A549 (cell line): Measurements from ENCODE around the gene HNMT. TPM values are rescaled to one million over a fixed set of nuclear protein-coding genes. Genes with fewer than 3 reads are reported as not detected.

ENCODE experiments used
- ATAC-seq, 2 experiments: fragments of 200-7000 bp in 1 of 2; fragments of >200 bp in 1 of 2; cut with Nextera tagmentation in 1 of 2; cut with Tn5 transposase in 1 of 2; 3 replicates each; pipeline versions ENCODE4 v1.8.0 to v1.9.1; 2018 to 2020; ENCODE audit warnings: mild to moderate bottlenecking in 1 of 2, moderate library complexity in 1 of 2
- CTCF ChIA-PET: fragments of 300-600 bp; sonication (Branson Sonifier 250); formaldehyde crosslinking; extraction: SDS; loops from one replicate; lab custom pipeline; 2021; ENCODE audit warnings: antibody characterized with exemption, inconsistent platforms; lab: Yijun Ruan, JAX
- POLR2A ChIA-PET: fragments of 350-600 bp; formaldehyde crosslinking; extraction: SDS; loops from one replicate; lab custom pipeline; 2021; ENCODE audit warnings: antibody characterized with exemption, inconsistent platforms; lab: Yijun Ruan, JAX
- DNase-seq, 2 experiments: peaks; one replicate each; pipeline versions ENCODE4 v3.0.0 to v3.0.0-alpha.2; 2011 to 2016; ENCODE audit warnings: low read depth in 1 of 2, low spot score in 1 of 2
- FAIRE-seq: peaks from 2 replicates; lab custom pipeline; 2011; peaks lifted over from hg19 to GRCh38; lab: Jason Lieb, UNC
- H3K27ac ChIP-seq, 2 experiments: fragments of >200 bp; sonication (Bioruptor Twin); formaldehyde crosslinking; 3 replicates each; pipeline ENCODE4 v1.5.1; 2016 to 2017
- H3K4me1 ChIP-seq: fragments of >200 bp; sonication (Bioruptor Twin); formaldehyde crosslinking; 3 replicates; pipeline ENCODE4 v1.6.1; 2016
- H3K4me2 ChIP-seq: fragments of >200 bp; sonication (Bioruptor Twin); formaldehyde crosslinking; 3 replicates; pipeline ENCODE4 v1.6.1; 2016
- H3K4me3 ChIP-seq: fragments of >200 bp; sonication (Bioruptor Twin); formaldehyde crosslinking; 3 replicates; pipeline ENCODE4 v1.5.1; 2016
- H3K9me3 ChIP-seq: fragments of >200 bp; sonication (Bioruptor Twin); formaldehyde crosslinking; 3 replicates; pipeline ENCODE4 v1.6.1; 2016
- BHLHE40 ChIP-seq: IDR thresholded peaks from 2 replicates; pipeline ENCODE4 v1.6.1; 2012; ENCODE audit warnings: low read depth, low read length, inconsistent platforms
- CBX2 ChIP-seq: fragments of 200-600 bp; sonication (generic); IDR thresholded peaks from 2 replicates; pipeline ENCODE4 v1.6.1; 2016; ENCODE audit warnings: low read depth, mild to moderate bottlenecking, borderline replicate concordance
- CEBPB ChIP-seq, 2 experiments: fragments of >200 bp in 1 of 2; sonication (Bioruptor Twin) in 1 of 2; formaldehyde crosslinking in 1 of 2; IDR thresholded peaks; 2 replicates each; pipeline ENCODE4 v1.6.1; 2012 to 2016
- CHD4 ChIP-seq: fragments of 200-600 bp; sonication (generic); IDR thresholded peaks from 2 replicates; pipeline ENCODE4 v1.6.1; 2016; ENCODE audit warnings: antibody characterized with exemption, mild to moderate bottlenecking, borderline replicate concordance
- EHF ChIP-seq: fragments of 250-450 bp; sonication (Bioruptor Pico); IDR thresholded peaks from 2 replicates; pipeline ENCODE4 v1.5.0; 2020; ENCODE audit warnings: mild to moderate bottlenecking
- EHMT2 ChIP-seq: fragments of 200-600 bp; sonication (generic); IDR thresholded peaks from 2 replicates; pipeline ENCODE4 v1.6.1; 2016; ENCODE audit warnings: antibody characterized with exemption, low read depth, mild to moderate bottlenecking, moderate library complexity
- EP300 ChIP-seq, 2 experiments: fragments of >200 bp; sonication (Bioruptor Twin); formaldehyde crosslinking; IDR thresholded peaks; 2 replicates in 1 of 2; 3 replicates in 1 of 2; pipeline ENCODE4 v1.6.1; 2016 to 2017
- FOSB ChIP-seq: fragments of 250-450 bp; sonication (Bioruptor Pico); IDR thresholded peaks from 2 replicates; pipeline ENCODE4 v1.5.0; 2020; ENCODE audit warnings: mild to moderate bottlenecking, moderate library complexity
- HDAC2 ChIP-seq: fragments of 200-600 bp; sonication (generic); IDR thresholded peaks from 2 replicates; pipeline ENCODE4 v1.6.1; 2016
- HOXA7 ChIP-seq: fragments of 250-450 bp; sonication (Bioruptor Pico); IDR thresholded peaks from 2 replicates; pipeline ENCODE4 v1.5.0; 2020; ENCODE audit warnings: mild to moderate bottlenecking, moderate library complexity
- HOXB5 ChIP-seq: fragments of 250-450 bp; sonication (Bioruptor Pico); IDR thresholded peaks from 2 replicates; pipeline ENCODE4 v1.5.0; 2020; ENCODE audit warnings: mild to moderate bottlenecking, moderate library complexity
- JUNB ChIP-seq: fragments of >200 bp; sonication (Bioruptor Twin); formaldehyde crosslinking; IDR thresholded peaks from 2 replicates; pipeline ENCODE4 v1.6.1; 2016
- MAFK ChIP-seq: fragments of 450-650 bp; IDR thresholded peaks from 2 replicates; pipeline ENCODE4 v1.6.1; 2014; ENCODE audit not compliant: partially characterized antibody
- POLR2AphosphoS2 ChIP-seq: conservative IDR thresholded peaks from 2 replicates; pipeline ENCODE4 v1.6.1; 2012; ENCODE audit warnings: low read length, improper control_type of control experiment, inconsistent platforms
- RARB ChIP-seq: fragments of 250-450 bp; sonication (Bioruptor Pico); IDR thresholded peaks from 2 replicates; pipeline ENCODE4 v1.8.0; 2021; ENCODE audit warnings: mild to moderate bottlenecking, moderate library complexity
- RFX5 ChIP-seq: fragments of 450-650 bp; IDR thresholded peaks from 2 replicates; pipeline ENCODE4 v1.7.1; 2014; ENCODE audit warnings: antibody characterized with exemption, mild to moderate bottlenecking, moderate library complexity
- RNF2 ChIP-seq: fragments of 200-600 bp; sonication (generic); IDR thresholded peaks from 2 replicates; pipeline ENCODE4 v1.6.1; 2016; ENCODE audit warnings: low read depth, mild to moderate bottlenecking, antibody characterized with exemption, moderate library complexity, borderline replicate concordance
- SMC3 ChIP-seq: fragments of >200 bp; sonication (Bioruptor Twin); formaldehyde crosslinking; IDR thresholded peaks from 3 replicates; pipeline ENCODE4 v1.6.1; 2018; ENCODE audit warnings: inconsistent platforms
- SREBF2 ChIP-seq: fragments of 450-650 bp; IDR thresholded peaks from 2 replicates; pipeline ENCODE4 v1.6.1; 2014; ENCODE audit warnings: mild to moderate bottlenecking, moderate library complexity
- TFCP2L1 ChIP-seq: fragments of 250-450 bp; sonication (Bioruptor Pico); IDR thresholded peaks from 2 replicates; pipeline ENCODE4 v1.5.0; 2021; ENCODE audit warnings: mild to moderate bottlenecking
- TP53 ChIP-seq: fragments of 250-450 bp; sonication (Bioruptor Pico); IDR thresholded peaks from 2 replicates; pipeline ENCODE4 v1.5.0; 2021; ENCODE audit warnings: mild to moderate bottlenecking, moderate library complexity
- ZC3H11A ChIP-seq: fragments of 450-650 bp; IDR thresholded peaks from 2 replicates; pipeline ENCODE4 v1.6.1; 2014; ENCODE audit warnings: antibody characterized with exemption, mild to moderate bottlenecking
- ZFP36 ChIP-seq: fragments of 450-650 bp; IDR thresholded peaks from 2 replicates; pipeline ENCODE4 v1.6.1; 2014; ENCODE audit warnings: borderline replicate concordance; ENCODE audit not compliant: partially characterized antibody
- ZSCAN20 ChIP-seq: fragments of 250-450 bp; sonication (Bioruptor Pico); IDR thresholded peaks from 2 replicates; pipeline ENCODE4 v1.8.0; 2022; ENCODE audit warnings: mild to moderate bottlenecking, moderate library complexity
- WGBS: methylation state at CpG from one replicate; pipeline ENCODE4 v1.1.6; 2017; ENCODE audit errors: missing lambda C conversion rate; 5-methylcytosine and 5-hydroxymethylcytosine counted together
- polyA plus RNA-seq, 4 experiments: library from polyadenylated mRNA; depleted of rRNA in 3 of 4; stranded (reverse); fragments of >200 nt; fragmentation: RNase III in 1 of 4; extraction: RNeasy Plus Mini Kit Qiagen cat#74134 plus additional on column Dnase treatment in 1 of 4; gene quantifications; 2 replicates in 3 of 4; 3 replicates in 1 of 4; pipeline ENCODE4 v1.2.3, GENCODE V29; 2011 to 2017
- TF ChIP-seq, protein P1 (sequence below): fragments of 450-650 bp; IDR thresholded peaks from 2 replicates; pipeline ENCODE4 v1.6.1; 2014; ENCODE audit warnings: antibody characterized with exemption
- TF ChIP-seq, protein P2 (sequence below): IDR thresholded peaks from 2 replicates; pipeline ENCODE4 v1.6.1; 2012; ENCODE audit warnings: low read depth, borderline replicate concordance
- TF ChIP-seq, protein P3 (sequence below): IDR thresholded peaks from 2 replicates; pipeline ENCODE4 v1.6.1; 2012
- TF ChIP-seq, protein P4 (sequence below): fragments of 200-600 bp; sonication (generic); IDR thresholded peaks from 2 replicates; pipeline ENCODE4 v1.6.1; 2016; ENCODE audit warnings: antibody characterized with exemption, mild to moderate bottlenecking, moderate library complexity

The HNMT gene
- polyA plus RNA-seq, 2 of the 4 experiments (the other 2 are of a cell fraction) = 1.5 to 5.5 TPM

DNA sequence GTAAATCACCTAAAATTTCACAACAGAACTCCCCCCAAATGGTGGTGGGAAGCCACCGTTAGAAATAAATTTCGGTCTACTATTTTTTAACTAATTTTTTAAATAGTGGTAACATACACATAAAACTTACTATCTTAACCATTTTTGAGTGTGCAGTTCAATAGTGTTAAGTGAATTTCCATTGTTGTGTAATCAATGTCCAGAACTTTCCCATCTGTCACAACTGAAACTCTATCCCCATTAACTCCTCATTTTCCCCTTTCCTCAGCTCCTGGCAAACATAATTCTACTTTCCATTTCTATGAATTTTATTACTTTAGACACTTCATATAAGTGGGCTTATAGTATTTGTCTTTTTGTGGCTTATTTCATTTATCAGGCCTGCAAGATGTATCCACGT lies 34.1 kb upstream of the HNMT start:
- 74% methylated on average over 3 of the region's 3 CpGs for WGBS
- Histone ChIP-seq H3K4me2 (no peak overlapping the region), H3K27ac (no peak overlapping the region; a peak in 1 of 6 replicates), H3K9me3 (no peaks in the 10 kb centered on the region), H3K4me3 (no peak overlapping the region)
- DNase-seq = no peak
- ATAC-seq = no peak
- TF ChIP-seq RARB (no peak), EHMT2 (no peak), ZFP36 (no peak), CHD4 (no peak), FOSB (CRISPR knock-in tag) (no peak), ZC3H11A (no peak), ZSCAN20 (CRISPR knock-in tag) (no peak), TP53 (CRISPR knock-in tag) (no peak), BHLHE40 (no peak), SMC3 (no peak), RNF2 (no peak), CBX2 (no peak), POLR2AphosphoS2 (no peak), HOXB5 (CRISPR knock-in tag) (no peak), SREBF2 (no peak)
- TF ChIP-seq, protein P1, sequence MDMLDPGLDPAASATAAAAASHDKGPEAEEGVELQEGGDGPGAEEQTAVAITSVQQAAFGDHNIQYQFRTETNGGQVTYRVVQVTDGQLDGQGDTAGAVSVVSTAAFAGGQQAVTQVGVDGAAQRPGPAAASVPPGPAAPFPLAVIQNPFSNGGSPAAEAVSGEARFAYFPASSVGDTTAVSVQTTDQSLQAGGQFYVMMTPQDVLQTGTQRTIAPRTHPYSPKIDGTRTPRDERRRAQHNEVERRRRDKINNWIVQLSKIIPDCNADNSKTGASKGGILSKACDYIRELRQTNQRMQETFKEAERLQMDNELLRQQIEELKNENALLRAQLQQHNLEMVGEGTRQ = no peak
- TF ChIP-seq, protein P2, sequence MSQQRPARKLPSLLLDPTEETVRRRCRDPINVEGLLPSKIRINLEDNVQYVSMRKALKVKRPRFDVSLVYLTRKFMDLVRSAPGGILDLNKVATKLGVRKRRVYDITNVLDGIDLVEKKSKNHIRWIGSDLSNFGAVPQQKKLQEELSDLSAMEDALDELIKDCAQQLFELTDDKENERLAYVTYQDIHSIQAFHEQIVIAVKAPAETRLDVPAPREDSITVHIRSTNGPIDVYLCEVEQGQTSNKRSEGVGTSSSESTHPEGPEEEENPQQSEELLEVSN = no peak
- TF ChIP-seq, all 56 proteins: peak for 0
- POLR2A ChIA-PET = no interaction called here
- CTCF ChIA-PET = interaction anchor here (1.4 kb wide), 1 partner anchor 18 kb away, joined by 4 read pairs; no protein-coding TSS in a partner anchor
- H3K4me1 ChIP-seq = peaks cover 22% of the 10 kb centered on the region
- FAIRE-seq = no peak

DNA sequence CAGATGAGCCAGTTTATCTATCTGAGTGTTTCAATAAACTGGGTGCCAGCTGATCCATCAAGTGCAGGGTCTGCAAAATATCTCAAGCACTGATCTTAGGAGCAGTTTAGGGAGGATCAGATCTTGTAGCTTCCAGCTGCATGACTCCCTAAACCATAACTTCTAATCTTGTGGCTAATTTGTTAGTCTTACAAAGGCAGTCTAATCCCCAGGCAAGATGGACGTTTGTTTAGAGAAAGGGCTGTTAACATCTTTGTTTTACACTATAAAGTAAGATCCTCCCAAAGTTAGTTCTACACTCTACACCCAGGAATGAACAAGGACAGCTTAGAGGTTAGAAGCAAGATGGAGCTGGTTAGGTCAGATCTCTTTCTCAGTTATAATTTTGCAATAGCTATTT lies 28.7 kb upstream of the HNMT start:
- TF ChIP-seq EHF (no peak), MAFK (no peak), SMC3 (no peak), BHLHE40 (no peak), HOXA7 (CRISPR knock-in tag) (no peak), RFX5 (no peak)
- TF ChIP-seq, protein P3, sequence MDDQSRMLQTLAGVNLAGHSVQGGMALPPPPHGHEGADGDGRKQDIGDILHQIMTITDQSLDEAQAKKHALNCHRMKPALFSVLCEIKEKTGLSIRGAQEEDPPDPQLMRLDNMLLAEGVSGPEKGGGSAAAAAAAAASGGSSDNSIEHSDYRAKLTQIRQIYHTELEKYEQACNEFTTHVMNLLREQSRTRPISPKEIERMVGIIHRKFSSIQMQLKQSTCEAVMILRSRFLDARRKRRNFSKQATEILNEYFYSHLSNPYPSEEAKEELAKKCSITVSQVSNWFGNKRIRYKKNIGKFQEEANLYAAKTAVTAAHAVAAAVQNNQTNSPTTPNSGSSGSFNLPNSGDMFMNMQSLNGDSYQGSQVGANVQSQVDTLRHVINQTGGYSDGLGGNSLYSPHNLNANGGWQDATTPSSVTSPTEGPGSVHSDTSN = no peak
- TF ChIP-seq, protein P1 = no peak
- ChIA-PET POLR2A (no interaction called here), CTCF (interaction anchor here (1.0 to 1.3 kb wide), 2 partner anchors 8 to 12 kb away, joined by 3 to 4 read pairs; no protein-coding TSS in a partner anchor)
- Histone ChIP-seq H3K4me3 (no peak overlapping the region), H3K27ac (no peak overlapping the region), H3K9me3 (no peaks in the 10 kb centered on the region), H3K4me1 (no peaks in the 10 kb centered on the region; the same call in 2 of the 3 replicates), H3K4me2 (no peak overlapping the region)
- DNase-seq (no peak), FAIRE-seq (no peak), ATAC-seq (no peak)
- 35% methylated on average over 1 of the region's 1 CpG for WGBS

DNA sequence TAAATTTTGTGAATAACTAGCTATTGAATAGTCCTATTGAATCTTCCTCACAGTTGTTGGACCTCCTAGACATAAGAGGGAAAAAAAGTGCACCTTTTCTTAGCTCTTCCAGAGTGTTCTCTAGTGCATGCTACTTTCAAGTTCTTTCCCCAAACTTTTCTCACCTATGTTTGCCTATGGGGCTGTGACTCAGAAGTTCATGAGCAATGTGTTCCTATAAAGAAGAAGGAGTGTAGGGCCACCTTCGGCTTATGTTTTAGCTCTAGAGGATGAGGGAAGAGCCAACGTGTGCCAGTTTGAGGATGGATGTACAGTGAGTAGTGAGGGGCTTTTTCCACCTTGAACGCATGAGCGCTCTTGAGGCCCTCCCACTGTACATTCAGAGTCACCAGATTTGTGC lies 27.0 kb upstream of the HNMT start:
- H3K9me3 ChIP-seq = no peaks in the 10 kb centered on the region
- no peak overlapping the region for H3K4me2 ChIP-seq
- CTCF ChIA-PET = interaction anchor here (2.0 kb wide), 1 partner anchor 8 kb away, joined by 6 read pairs; no protein-coding TSS in a partner anchor
- TF ChIP-seq TFCP2L1 (CRISPR knock-in tag) (no peak), RNF2 (no peak), CEBPB (IDR thresholded peaks at IDR 0.05) (no peak), EP300 (IDR thresholded peaks at IDR 0.05) (no peak), FOSB (CRISPR knock-in tag) (no peak), HDAC2 (no peak), EHF (no peak), SREBF2 (no peak), JUNB (no peak)
- TF ChIP-seq, protein P4, sequence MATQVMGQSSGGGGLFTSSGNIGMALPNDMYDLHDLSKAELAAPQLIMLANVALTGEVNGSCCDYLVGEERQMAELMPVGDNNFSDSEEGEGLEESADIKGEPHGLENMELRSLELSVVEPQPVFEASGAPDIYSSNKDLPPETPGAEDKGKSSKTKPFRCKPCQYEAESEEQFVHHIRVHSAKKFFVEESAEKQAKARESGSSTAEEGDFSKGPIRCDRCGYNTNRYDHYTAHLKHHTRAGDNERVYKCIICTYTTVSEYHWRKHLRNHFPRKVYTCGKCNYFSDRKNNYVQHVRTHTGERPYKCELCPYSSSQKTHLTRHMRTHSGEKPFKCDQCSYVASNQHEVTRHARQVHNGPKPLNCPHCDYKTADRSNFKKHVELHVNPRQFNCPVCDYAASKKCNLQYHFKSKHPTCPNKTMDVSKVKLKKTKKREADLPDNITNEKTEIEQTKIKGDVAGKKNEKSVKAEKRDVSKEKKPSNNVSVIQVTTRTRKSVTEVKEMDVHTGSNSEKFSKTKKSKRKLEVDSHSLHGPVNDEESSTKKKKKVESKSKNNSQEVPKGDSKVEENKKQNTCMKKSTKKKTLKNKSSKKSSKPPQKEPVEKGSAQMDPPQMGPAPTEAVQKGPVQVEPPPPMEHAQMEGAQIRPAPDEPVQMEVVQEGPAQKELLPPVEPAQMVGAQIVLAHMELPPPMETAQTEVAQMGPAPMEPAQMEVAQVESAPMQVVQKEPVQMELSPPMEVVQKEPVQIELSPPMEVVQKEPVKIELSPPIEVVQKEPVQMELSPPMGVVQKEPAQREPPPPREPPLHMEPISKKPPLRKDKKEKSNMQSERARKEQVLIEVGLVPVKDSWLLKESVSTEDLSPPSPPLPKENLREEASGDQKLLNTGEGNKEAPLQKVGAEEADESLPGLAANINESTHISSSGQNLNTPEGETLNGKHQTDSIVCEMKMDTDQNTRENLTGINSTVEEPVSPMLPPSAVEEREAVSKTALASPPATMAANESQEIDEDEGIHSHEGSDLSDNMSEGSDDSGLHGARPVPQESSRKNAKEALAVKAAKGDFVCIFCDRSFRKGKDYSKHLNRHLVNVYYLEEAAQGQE = no peak
- TF ChIP-seq, all 56 proteins: peak for 0
- POLR2A ChIA-PET = no interaction called here
- peaks cover 8% of the 10 kb centered on the region for H3K4me1 ChIP-seq
- ATAC-seq (no peak), FAIRE-seq (no peak), DNase-seq (no peak)
- 72% methylated on average over 4 of the region's 4 CpGs for WGBS
- no peak overlapping the region for H3K27ac ChIP-seq
- H3K4me3 ChIP-seq = no peak overlapping the region
